ENCODE measurements around the gene EXOC3L4. TPM values are rescaled to one million over a fixed set of nuclear protein-coding genes. Genes with fewer than 3 reads are reported as not detected.

Gene EXOC3L4
- total and polyA plus RNA-seq, 2 donors (not counting 1 experiment from before 2014, with no cell fraction given) = 0.39 to 0.50 TPM

- Histone ChIP-seq H3K4me2 (ENCODE audit: extremely low read depth, insufficient read depth, low read length) (no peak overlapping the region), H3K79me2 (ENCODE audit: control insufficient read depth, insufficient read depth, low read length) (no peaks in the 10 kb centered on the region), H4K20me1 (ENCODE audit: control insufficient read depth, extremely low read depth, insufficient read depth, low read length) (no peaks in the 10 kb centered on the region), H3K4me3 (replicated peaks in 1 of 4; ENCODE audit: control extremely low read depth in 1 of 4, insufficient read depth in 1 of 4, low read depth in 3 of 4, low read length in 4 of 4) (no peak overlapping the region), H3K27me3 (ENCODE audit: control insufficient read depth, insufficient read depth, low read length) (no peaks in the 10 kb centered on the region), H3K9me3 (ENCODE audit: control insufficient read depth, insufficient read depth, low read depth, low read length) (no peaks in the 10 kb centered on the region), H3K27ac (ENCODE audit: insufficient read depth, low read length) (no peak overlapping the region), H3K4me1 (ENCODE audit: control insufficient read depth, extremely low read depth, insufficient read depth, low read length) (no peaks in the 10 kb centered on the region), H3K36me3 (ENCODE audit: control insufficient read depth, insufficient read depth, low read length) (no peaks in the 10 kb centered on the region), H2AFZ (ENCODE audit: low read length) (no peak overlapping the region), H3K9ac (ENCODE audit: insufficient read depth, low read length) (no peak overlapping the region)
- no peak for DNase-seq (ENCODE audit: low read depth in 2 of 2)
- TF ChIP-seq EZH2 (IDR thresholded peaks at IDR 0.05; ENCODE audit: low read length, missing control alignments) (no peak), CTCF (conservative IDR thresholded peaks at IDR 0.05 in 1 of 2, IDR thresholded peaks at IDR 0.05 in 1 of 2; ENCODE audit: low read depth in 1 of 2, low read length in 2 of 2) (no peak)
Measured at GRCh38 chr14:103064436-103064835, 30.1 kb upstream of the EXOC3L4 start.

DNA sequence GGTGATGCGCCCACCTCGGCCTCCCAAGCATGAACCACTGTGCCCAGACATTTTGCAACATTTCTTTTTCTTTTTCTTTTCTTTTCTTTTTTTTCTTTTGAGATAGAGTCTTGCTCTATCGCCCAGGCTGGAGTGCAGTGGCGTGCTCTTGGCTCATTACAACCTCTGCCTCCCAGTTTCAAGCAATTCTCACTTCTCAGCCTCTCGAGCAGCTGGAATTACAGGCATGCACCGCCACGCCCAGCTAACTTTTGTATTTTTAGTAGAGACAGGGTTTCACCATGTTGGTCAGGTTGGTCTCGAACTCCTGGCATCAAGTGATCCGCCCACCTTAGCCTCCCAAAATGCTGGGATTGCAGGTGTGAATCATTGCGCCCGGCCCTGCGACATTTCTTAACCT lies 29.5 kb upstream of the EXOC3L4 start:
- no peaks in the 10 kb centered on the region for H4K20me1 ChIP-seq (ENCODE audit: control insufficient read depth, extremely low read depth, insufficient read depth, low read length)
- H3K36me3 ChIP-seq (ENCODE audit: control insufficient read depth, insufficient read depth, low read length) = no peaks in the 10 kb centered on the region
- TF ChIP-seq CTCF (conservative IDR thresholded peaks at IDR 0.05 in 1 of 2, IDR thresholded peaks at IDR 0.05 in 1 of 2; ENCODE audit: low read depth in 1 of 2, low read length in 2 of 2) (no peak), EZH2 (IDR thresholded peaks at IDR 0.05; ENCODE audit: low read length, missing control alignments) (no peak)
- H3K79me2 ChIP-seq (ENCODE audit: control insufficient read depth, insufficient read depth, low read length) = no peaks in the 10 kb centered on the region
- no peak overlapping the region for H3K4me3 ChIP-seq (replicated peaks in 1 of 4; ENCODE audit: control extremely low read depth in 1 of 4, insufficient read depth in 1 of 4, low read depth in 3 of 4, low read length in 4 of 4)
- H3K27ac ChIP-seq (ENCODE audit: insufficient read depth, low read length) = no peak overlapping the region
- no peaks in the 10 kb centered on the region for H3K9me3 ChIP-seq (ENCODE audit: control insufficient read depth, insufficient read depth, low read depth, low read length)
- H3K4me2 ChIP-seq (ENCODE audit: extremely low read depth, insufficient read depth, low read length) = no peak overlapping the region
- no peak for DNase-seq (ENCODE audit: low read depth in 2 of 2)
- no peaks in the 10 kb centered on the region for H3K4me1 ChIP-seq (ENCODE audit: control insufficient read depth, extremely low read depth, insufficient read depth, low read length)
- no peak overlapping the region for H3K9ac ChIP-seq (ENCODE audit: insufficient read depth, low read length)
- no peak overlapping the region for H2AFZ ChIP-seq (ENCODE audit: low read length)
- H3K27me3 ChIP-seq (ENCODE audit: control insufficient read depth, insufficient read depth, low read length) = no peaks in the 10 kb centered on the region

DNA sequence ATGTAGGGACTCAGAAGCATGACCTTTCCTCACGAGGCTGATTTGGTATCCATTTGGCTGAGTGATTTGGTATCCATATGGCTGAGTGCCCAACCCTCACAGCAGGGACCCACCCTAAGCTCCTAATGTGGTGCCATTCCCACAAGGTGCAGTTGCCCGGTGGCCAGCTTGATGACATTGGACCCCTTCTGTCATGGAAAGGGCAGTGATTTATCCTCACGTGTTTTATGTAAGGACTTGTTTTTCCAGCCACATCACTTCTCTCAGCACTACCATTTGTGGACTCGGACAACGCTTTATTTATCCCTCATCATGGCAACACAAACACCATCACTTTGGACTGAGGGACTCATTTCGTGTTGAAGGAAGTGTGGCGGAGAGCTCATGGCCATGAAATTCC lies 28.7 kb upstream of the EXOC3L4 start:
- Histone ChIP-seq H2AFZ (ENCODE audit: low read length) (no peak overlapping the region), H3K4me2 (ENCODE audit: extremely low read depth, insufficient read depth, low read length) (no peak overlapping the region), H3K9me3 (ENCODE audit: control insufficient read depth, insufficient read depth, low read depth, low read length) (no peaks in the 10 kb centered on the region), H3K79me2 (ENCODE audit: control insufficient read depth, insufficient read depth, low read length) (no peaks in the 10 kb centered on the region), H3K4me3 (replicated peaks in 1 of 4; ENCODE audit: control extremely low read depth in 1 of 4, insufficient read depth in 1 of 4, low read depth in 3 of 4, low read length in 4 of 4) (no peak overlapping the region), H3K27ac (ENCODE audit: insufficient read depth, low read length) (no peak overlapping the region), H3K9ac (ENCODE audit: insufficient read depth, low read length) (no peak overlapping the region), H3K4me1 (ENCODE audit: control insufficient read depth, extremely low read depth, insufficient read depth, low read length) (no peaks in the 10 kb centered on the region), H4K20me1 (ENCODE audit: control insufficient read depth, extremely low read depth, insufficient read depth, low read length) (no peaks in the 10 kb centered on the region), H3K27me3 (ENCODE audit: control insufficient read depth, insufficient read depth, low read length) (no peaks in the 10 kb centered on the region), H3K36me3 (ENCODE audit: control insufficient read depth, insufficient read depth, low read length) (no peaks in the 10 kb centered on the region)
- no peak for DNase-seq (ENCODE audit: low read depth in 2 of 2)
- TF ChIP-seq CTCF (conservative IDR thresholded peaks at IDR 0.05 in 1 of 2, IDR thresholded peaks at IDR 0.05 in 1 of 2; ENCODE audit: low read depth in 1 of 2, low read length in 2 of 2) (no peak), EZH2 (IDR thresholded peaks at IDR 0.05; ENCODE audit: low read length, missing control alignments) (no peak)
